ENCODE results near the gene DIPK1C. TPM values are rescaled to one million over a fixed set of nuclear protein-coding genes. Genes with fewer than 3 reads are reported as not detected.

Gene DIPK1C
- polyA plus RNA-seq, 2 of the 4 experiments (the other 2 are of a cell fraction): not detected

GRCh38 chr18:74430806-74431571 is 26.1 kb downstream of the DIPK1C start:
- H3K27ac ChIP-seq: no peak overlapping the region
- no peak overlapping the region for H3K4me3 ChIP-seq
- CTCF ChIA-PET: no interaction called here
- ATAC-seq (no peak), DNase-seq (ENCODE audit: low read depth in 1 of 2, low spot score in 1 of 2) (no peak), FAIRE-seq (no peak)
- TF ChIP-seq RFX5 (IDR thresholded peaks at IDR 0.05) (no peak), MAFK (IDR thresholded peaks at IDR 0.05; ENCODE audit: partially characterized antibody) (no peak), TFCP2L1 (CRISPR knock-in tag; IDR thresholded peaks at IDR 0.05) (no peak), BCL3 (IDR thresholded peaks at IDR 0.05) (no peak), NR3C1 (IDR thresholded peaks at IDR 0.05) (no peak), EP300 (IDR thresholded peaks at IDR 0.05) (no peak), RNF2 (IDR thresholded peaks at IDR 0.05; ENCODE audit: borderline replicate concordance, low read depth) (no peak), CBX2 (IDR thresholded peaks at IDR 0.05; ENCODE audit: borderline replicate concordance, low read depth) (no peak), PBX3 (IDR thresholded peaks at IDR 0.05) (no peak), CEBPB (IDR thresholded peaks at IDR 0.05) (no peak), MAZ (IDR thresholded peaks at IDR 0.05; ENCODE audit: borderline replicate concordance, low read depth, low read length) (no peak), NFE2L2 (conservative IDR thresholded peaks at IDR 0.05; ENCODE audit: low read length) (no peak), FOXS1 (CRISPR knock-in tag; IDR thresholded peaks at IDR 0.05) (no peak), HMGXB4 (CRISPR knock-in tag; IDR thresholded peaks at IDR 0.05; ENCODE audit: borderline replicate concordance) (no peak)
- H3K4me1 ChIP-seq: no peaks in the 10 kb centered on the region
- POLR2A ChIA-PET: no interaction called here
- H3K9me3 ChIP-seq: no peaks in the 10 kb centered on the region
- WGBS (ENCODE audit: missing lambda C conversion rate): 39% methylated on average over 13 of the region's 15 CpGs
- H3K4me2 ChIP-seq: no peak overlapping the region

- H3K9me3 ChIP-seq: peaks cover 2% of the 10 kb centered on the region; the same call in 1 of the 3 replicates
- no peak overlapping the region for H3K27ac ChIP-seq
- H3K4me1 ChIP-seq: no peaks in the 10 kb centered on the region
- FAIRE-seq (no peak), DNase-seq (ENCODE audit: low read depth in 1 of 2, low spot score in 1 of 2) (no peak), ATAC-seq (no peak)
- 44% methylated on average over 4 of the region's 5 CpGs for WGBS (ENCODE audit: missing lambda C conversion rate)
- CTCF ChIA-PET: interaction anchor here (1.0 kb wide), 1 partner anchor 77 kb away, joined by 3 read pairs; no protein-coding TSS in a partner anchor
- H3K4me2 ChIP-seq: no peak overlapping the region
- POLR2A ChIA-PET: no interaction called here
- TF ChIP-seq PBX3 (IDR thresholded peaks at IDR 0.05) (no peak), FOSB (CRISPR knock-in tag; IDR thresholded peaks at IDR 0.05) (no peak), RFX5 (IDR thresholded peaks at IDR 0.05) (no peak), CHD2 (IDR thresholded peaks at IDR 0.05; ENCODE audit: low read length, partially characterized antibody) (no peak), HOXB5 (CRISPR knock-in tag; IDR thresholded peaks at IDR 0.05) (no peak), CHD4 (IDR thresholded peaks at IDR 0.05; ENCODE audit: borderline replicate concordance) (no peak), RCOR1 (IDR thresholded peaks at IDR 0.05; ENCODE audit: low read depth, low read length) (no peak), CBX8 (IDR thresholded peaks at IDR 0.05) (no peak), ZNF302 (CRISPR knock-in tag; IDR thresholded peaks at IDR 0.05) (no peak), HOXB13 (CRISPR knock-in tag; IDR thresholded peaks at IDR 0.05; ENCODE audit: low read depth) (no peak), TFCP2L1 (CRISPR knock-in tag; IDR thresholded peaks at IDR 0.05) (no peak), E2F6 (IDR thresholded peaks at IDR 0.05; ENCODE audit: borderline replicate concordance, low read depth) (no peak), EHF (CRISPR knock-in tag; IDR thresholded peaks at IDR 0.05) (no peak), MAFK (IDR thresholded peaks at IDR 0.05; ENCODE audit: partially characterized antibody) (no peak), SMC3 (IDR thresholded peaks at IDR 0.05) (no peak)
- no peak overlapping the region for H3K4me3 ChIP-seq
These were observed 26.9 kb downstream of the DIPK1C start for GRCh38 chr18:74430231-74430630.
